ENCODE data around the gene STC2. TPM values are rescaled to one million over a fixed set of nuclear protein-coding genes. Genes with fewer than 3 reads are reported as not detected.

Gene STC2
- total RNA-seq, 4 donors from 2014 or later: 1.5 to 8.1 (median 2.0) TPM

DNA sequence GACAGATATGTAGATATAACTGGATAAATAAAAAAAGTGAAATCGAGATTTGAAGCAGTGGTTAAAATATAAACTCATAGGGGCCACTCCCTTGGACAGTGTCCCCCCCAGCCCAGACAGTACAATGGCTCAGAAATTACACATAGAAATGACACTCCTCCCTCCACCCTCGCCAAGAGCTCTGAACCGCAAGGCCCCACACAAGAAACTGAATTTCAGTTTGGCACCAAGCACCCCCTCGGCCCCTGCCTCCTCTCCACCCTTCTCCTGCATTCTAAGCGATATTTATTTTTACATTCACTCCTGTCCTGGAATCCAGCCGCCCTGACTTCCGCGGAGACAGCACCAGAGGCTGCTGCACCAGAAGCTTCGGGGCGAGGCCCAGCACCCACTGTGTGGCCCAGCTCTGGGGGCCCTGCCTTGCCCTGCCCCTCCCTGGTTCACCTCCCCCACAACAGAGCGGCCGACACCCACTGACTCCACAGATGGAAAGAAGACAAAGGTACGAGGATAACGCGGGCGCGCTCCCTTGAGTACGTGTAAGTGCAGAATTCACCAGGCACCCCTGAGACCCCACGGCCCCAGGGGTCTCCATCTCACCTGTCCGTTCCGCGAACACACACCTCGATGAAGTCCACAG, 11.0 kb downstream of the STC2 start:
- TF ChIP-seq, protein P1, sequence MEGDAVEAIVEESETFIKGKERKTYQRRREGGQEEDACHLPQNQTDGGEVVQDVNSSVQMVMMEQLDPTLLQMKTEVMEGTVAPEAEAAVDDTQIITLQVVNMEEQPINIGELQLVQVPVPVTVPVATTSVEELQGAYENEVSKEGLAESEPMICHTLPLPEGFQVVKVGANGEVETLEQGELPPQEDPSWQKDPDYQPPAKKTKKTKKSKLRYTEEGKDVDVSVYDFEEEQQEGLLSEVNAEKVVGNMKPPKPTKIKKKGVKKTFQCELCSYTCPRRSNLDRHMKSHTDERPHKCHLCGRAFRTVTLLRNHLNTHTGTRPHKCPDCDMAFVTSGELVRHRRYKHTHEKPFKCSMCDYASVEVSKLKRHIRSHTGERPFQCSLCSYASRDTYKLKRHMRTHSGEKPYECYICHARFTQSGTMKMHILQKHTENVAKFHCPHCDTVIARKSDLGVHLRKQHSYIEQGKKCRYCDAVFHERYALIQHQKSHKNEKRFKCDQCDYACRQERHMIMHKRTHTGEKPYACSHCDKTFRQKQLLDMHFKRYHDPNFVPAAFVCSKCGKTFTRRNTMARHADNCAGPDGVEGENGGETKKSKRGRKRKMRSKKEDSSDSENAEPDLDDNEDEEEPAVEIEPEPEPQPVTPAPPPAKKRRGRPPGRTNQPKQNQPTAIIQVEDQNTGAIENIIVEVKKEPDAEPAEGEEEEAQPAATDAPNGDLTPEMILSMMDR (IDR thresholded peaks at IDR 0.05): no peak
- TF ChIP-seq POLR2AphosphoS5 (IDR thresholded peaks at IDR 0.05) (no peak), EP300 (IDR thresholded peaks at IDR 0.05; ENCODE audit: low read depth) (no peak), POLR2A (IDR thresholded peaks at IDR 0.05) (no peak)
- Histone ChIP-seq H3K4me1 (peaks cover 0 to 24% (median 3%) of the 10 kb centered on the region in 4 donors), H3K36me3 (no peaks in the 10 kb centered on the region), H3K4me3 (no peak overlapping the region), H3K27ac (no peak overlapping the region), H3K27me3 (peaks cover 36% of the 10 kb centered on the region), H3K9me3 (no peaks in the 10 kb centered on the region)
- intact Hi-C loops (cut with DNase I; ENCODE audit: low total_unique reads): no loop called here
- in situ Hi-C loops (cut with MboI; ENCODE audit: low pct_ligation_motif_present in 1 of 4, low pct_unique_long_range_greater_than_20kb in 1 of 4, low sequenced_read_pairs in 3 of 4): loop anchor here in 1 of 4 donors (25.0 kb wide), 1 partner anchor 245 kb away; no protein-coding TSS in a partner anchor
- 76 to 86% methylated on average over 13 to 23 of the region's 23 CpGs for WGBS, 2 donors (ENCODE audit: low coverage in 1 of 2)
- no peak for DNase-seq

DNA sequence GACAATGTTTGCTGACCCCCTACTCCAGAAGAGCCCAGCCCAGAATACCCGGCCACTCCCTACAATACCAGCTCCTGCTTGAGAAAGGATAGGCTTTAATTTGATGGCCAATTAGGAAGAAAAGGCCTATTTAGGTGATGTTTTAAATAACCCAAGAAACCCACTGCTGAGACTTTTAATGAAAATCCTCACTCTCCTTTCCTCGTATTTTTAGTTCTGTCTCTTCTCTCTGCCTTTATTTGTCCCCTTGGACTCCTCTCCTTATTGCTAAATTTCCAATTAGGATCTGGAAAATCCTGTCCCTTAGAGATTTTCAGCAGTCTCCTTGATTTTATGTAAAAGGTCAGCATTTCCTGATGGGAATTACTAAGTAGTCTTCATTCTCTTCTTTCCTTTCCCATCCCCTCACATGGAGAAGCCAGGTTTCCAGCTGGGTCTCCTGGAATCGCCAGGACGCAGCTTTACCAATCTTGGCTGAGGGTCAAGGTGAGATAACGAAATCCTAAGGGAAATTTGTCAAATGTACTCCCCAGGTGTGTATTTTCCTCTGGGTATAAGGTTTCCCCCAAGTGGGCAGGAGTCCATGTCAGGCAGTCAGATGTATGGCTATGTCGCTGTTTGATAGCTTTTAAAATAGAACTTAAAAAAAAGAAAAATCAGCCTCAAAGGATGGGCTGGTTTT, 11.7 kb downstream of the STC2 start:
- no peak overlapping the region for H3K4me3 ChIP-seq
- no peak for DNase-seq
- peaks cover 41% of the 10 kb centered on the region for H3K27me3 ChIP-seq
- H3K9me3 ChIP-seq: no peaks in the 10 kb centered on the region
- H3K4me1 ChIP-seq: peaks cover 0 to 24% (median 3%) of the 10 kb centered on the region in 4 donors
- 37 to 59% methylated on average over 4 to 6 of the region's 6 CpGs for WGBS, 2 donors (ENCODE audit: low coverage in 1 of 2)
- TF ChIP-seq EP300 (IDR thresholded peaks at IDR 0.05; ENCODE audit: low read depth) (no peak), POLR2A (IDR thresholded peaks at IDR 0.05) (no peak), POLR2AphosphoS5 (IDR thresholded peaks at IDR 0.05) (no peak)
- TF ChIP-seq, protein P1 (IDR thresholded peaks at IDR 0.05): no peak
- no peaks in the 10 kb centered on the region for H3K36me3 ChIP-seq
- H3K27ac ChIP-seq: peak overlapping the region in 2 of 4 donors; percentile 19 to 36
- intact Hi-C loops (cut with DNase I; ENCODE audit: low total_unique reads): no loop called here
- in situ Hi-C loops (cut with MboI; ENCODE audit: low pct_ligation_motif_present in 1 of 4, low pct_unique_long_range_greater_than_20kb in 1 of 4, low sequenced_read_pairs in 3 of 4): loop anchor here in 1 of 4 donors (25.0 kb wide), 1 partner anchor 246 kb away; no protein-coding TSS in a partner anchor

DNA sequence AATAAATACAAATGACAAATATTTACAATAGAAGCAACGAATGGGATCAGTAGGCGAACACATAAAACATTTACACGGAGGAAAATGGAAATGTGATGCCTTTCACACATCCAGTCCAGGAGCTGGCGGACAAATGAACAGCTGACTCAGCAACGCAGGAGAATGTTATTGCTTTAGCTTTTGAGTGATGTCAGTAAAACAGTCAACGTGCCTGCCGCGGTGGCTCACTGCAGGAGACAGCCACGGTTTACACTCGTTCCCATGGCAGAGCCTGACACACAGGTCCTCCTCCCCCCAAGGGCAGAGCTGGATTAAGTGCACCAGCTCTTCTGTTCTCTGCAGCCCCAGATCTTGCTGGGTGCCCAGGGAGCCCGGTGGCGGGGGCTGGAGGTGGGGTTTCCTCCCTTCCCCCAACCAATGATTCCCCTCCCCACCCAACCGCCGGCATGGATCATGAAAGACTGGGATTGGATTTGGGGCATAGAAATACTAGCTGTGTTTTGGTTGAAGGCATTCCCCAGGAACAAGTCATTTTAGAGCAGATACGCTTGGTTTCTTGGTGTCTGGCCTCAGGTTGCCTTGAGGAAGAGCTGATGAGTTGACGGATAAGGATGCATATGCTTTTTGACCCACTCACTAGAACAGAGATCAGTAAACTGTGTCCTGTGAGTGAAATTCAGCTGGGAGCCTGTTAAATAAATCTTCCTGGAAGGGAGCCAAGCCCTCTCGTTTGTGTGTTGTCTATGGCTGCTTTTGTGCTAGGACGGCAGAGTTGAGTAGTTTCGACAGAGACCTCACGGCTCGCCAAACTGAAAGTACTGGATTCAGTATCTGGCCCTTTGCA, 12.5 kb downstream of the STC2 start:
- 26 to 27% methylated on average over 5 to 21 of the region's 21 CpGs for WGBS, 2 donors (ENCODE audit: low coverage in 1 of 2)
- H3K9me3 ChIP-seq: no peaks in the 10 kb centered on the region
- DNase-seq: no peak
- no peaks in the 10 kb centered on the region for H3K36me3 ChIP-seq
- peak overlapping the region in 3 of 4 donors; percentile 9 to 36 (median 19) for H3K27ac ChIP-seq
- TF ChIP-seq EP300 (IDR thresholded peaks at IDR 0.05; ENCODE audit: low read depth) (no peak), POLR2AphosphoS5 (IDR thresholded peaks at IDR 0.05) (no peak), POLR2A (IDR thresholded peaks at IDR 0.05) (no peak)
- TF ChIP-seq, protein P1 (IDR thresholded peaks at IDR 0.05): no peak
- intact Hi-C loops (cut with DNase I; ENCODE audit: low total_unique reads): no loop called here
- no peak overlapping the region for H3K4me3 ChIP-seq
- in situ Hi-C loops (cut with MboI; ENCODE audit: low pct_ligation_motif_present in 1 of 4, low pct_unique_long_range_greater_than_20kb in 1 of 4, low sequenced_read_pairs in 3 of 4): loop anchor here in 1 of 4 donors (25.0 kb wide), 1 partner anchor 247 kb away; no protein-coding TSS in a partner anchor
- peaks cover 41% of the 10 kb centered on the region for H3K27me3 ChIP-seq
- H3K4me1 ChIP-seq: peaks cover 3 to 29% (median 5%) of the 10 kb centered on the region in 4 donors

Data from transverse colon (tissue), 4 donors.